Right lobe of liver (tissue), 6 donors: ENCODE measurements around the gene ZCCHC7. TPM values are rescaled to one million over a fixed set of nuclear protein-coding genes. Genes with fewer than 3 reads are reported as not detected.

Experiments
- ATAC-seq, 4 donors: fragments of 200-7000 bp; cut with Tn5 transposase; one replicate each; pipeline ENCODE4 v1.9.1; 2020; ENCODE audit warnings: mild to moderate bottlenecking in 4 of 4, moderate library complexity in 4 of 4
- DNase-seq, 3 donors: peaks; one replicate each; pipeline ENCODE4 v3.0.0-alpha.2; 2020
- H3K27ac ChIP-seq, 3 donors: fragments of 200-600 bp; one replicate each; pipeline ENCODE4 v1.8.0; 2022
- H3K27me3 ChIP-seq, 2 donors: fragments of 200-600 bp; one replicate each; pipeline ENCODE4 v1.8.0; 2022
- H3K36me3 ChIP-seq, 4 donors: fragments of 200-600 bp; sonication (generic) in 1 of 4; one replicate each; pipeline versions ENCODE4 v1.5.1 to v1.8.0; 2017 to 2022; ENCODE audit warnings: control low read depth in 1 of 4
- H3K4me1 ChIP-seq, 4 donors: fragments of 200-600 bp; sonication (generic) in 1 of 4; one replicate each; pipeline versions ENCODE4 v1.5.1 to v1.8.0; 2017 to 2022; ENCODE audit warnings: control low read depth in 1 of 4
- H3K4me3 ChIP-seq, 3 donors: fragments of 200-600 bp; one replicate each; pipeline ENCODE4 v1.8.0; 2022
- H3K9me3 ChIP-seq, 4 donors: fragments of 200-600 bp; sonication (generic) in 1 of 4; one replicate each; pipeline versions ENCODE4 v1.5.1 to v1.8.0; 2017 to 2022; ENCODE audit warnings: control low read depth in 1 of 4
- POLR2A ChIP-seq: fragments of 450-650 bp; IDR thresholded peaks from one replicate; pipeline ENCODE4 v1.6.1; 2017; ENCODE audit warnings: antibody characterized with exemption, mild to moderate bottlenecking
- WGBS: methylation state at CpG from one replicate; pipeline ENCODE4 v1.1.6; 2018; ENCODE audit warnings: low coverage, low lambda C conversion rate; ENCODE audit not compliant: insufficient coverage; ENCODE audit errors: missing lambda C conversion rate; 5-methylcytosine and 5-hydroxymethylcytosine counted together
- intact Hi-C, 2 donors: fragments of 100-400 bp; cut with DNase I; formaldehyde crosslinking; loops; one replicate each; pipeline versions ENCODE4 v1.11.2 to v1.14.1; 2022
- total RNA-seq, 6 experiments: library from RNA; depleted of rRNA in 2 of 6; stranded (reverse); fragments of >200 nt in 2 of 6; fragmentation: NEBNext Ultra II Directional in 3 of 6; extraction: Animal tissue kit (Norgen Biotek cat#: 25700) in 3 of 6; gene quantifications; one replicate each; pipeline versions ENCODE4 v1.1.0 to v1.2.4, GENCODE V29; 2016 to 2023
- TF ChIP-seq, protein P1 (sequence below), 4 donors: fragments of 200-600 bp in 3 of 4; fragments of 450-650 bp in 1 of 4; IDR thresholded peaks; one replicate each; pipeline versions ENCODE4 v1.5.1 to v1.8.0; 2016 to 2022; ENCODE audit warnings: antibody characterized with exemption in 4 of 4, mild to moderate bottlenecking in 2 of 4
- donor health status: DM: no; HTN: yes; CAD: no.
- donor health status: DM: no; HTN: no; CAD: no.
- donor health status: DM: no; HTN: no; CAD: no.
- donor health status: DM: no; HTN: yes; CAD: no.
- donor health status: DM: no; HTN: yes; CAD: no.

Gene ZCCHC7
- total RNA-seq, 6 experiments from 2014 or later: 5.9 to 10.0 (median 7.2) TPM

DNA sequence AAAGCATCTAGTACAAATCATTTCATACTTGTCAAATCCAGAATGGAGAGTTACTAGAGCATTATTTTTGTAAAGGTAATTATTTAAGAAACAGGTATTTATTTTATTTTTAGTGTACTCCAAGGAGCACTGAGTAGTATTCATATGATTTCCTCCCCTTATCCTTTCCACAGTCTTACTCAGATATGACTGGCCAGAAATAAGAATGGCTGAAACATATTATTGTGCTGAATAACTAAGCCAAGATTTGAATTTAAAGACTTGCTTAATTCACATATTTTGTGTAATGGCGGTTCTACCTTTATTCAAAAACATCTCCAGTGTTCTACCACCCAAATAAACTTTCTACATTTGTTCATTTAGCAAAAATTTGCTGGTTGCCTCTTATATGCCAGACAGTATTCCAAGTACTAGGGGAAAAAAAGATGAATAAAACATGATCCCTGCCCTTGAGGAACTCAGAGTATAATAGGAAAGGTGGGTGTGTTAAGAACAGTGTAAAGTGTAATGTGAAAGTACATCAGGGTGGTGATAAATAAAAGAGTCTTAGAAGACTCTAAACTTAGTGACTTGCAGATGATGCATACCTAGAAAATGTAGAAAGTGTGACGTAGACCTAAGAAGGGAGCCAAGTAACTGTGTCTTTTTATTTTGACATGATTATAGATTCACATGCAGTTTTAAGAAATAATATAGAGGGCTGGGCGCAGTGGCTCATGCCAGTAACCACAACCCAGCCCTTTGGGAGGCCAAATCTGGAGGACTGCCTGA is 191.7 kb downstream of the ZCCHC7 start:
- no peak for DNase-seq
- WGBS: 98% methylated on average over 3 of the region's 3 CpGs

DNA sequence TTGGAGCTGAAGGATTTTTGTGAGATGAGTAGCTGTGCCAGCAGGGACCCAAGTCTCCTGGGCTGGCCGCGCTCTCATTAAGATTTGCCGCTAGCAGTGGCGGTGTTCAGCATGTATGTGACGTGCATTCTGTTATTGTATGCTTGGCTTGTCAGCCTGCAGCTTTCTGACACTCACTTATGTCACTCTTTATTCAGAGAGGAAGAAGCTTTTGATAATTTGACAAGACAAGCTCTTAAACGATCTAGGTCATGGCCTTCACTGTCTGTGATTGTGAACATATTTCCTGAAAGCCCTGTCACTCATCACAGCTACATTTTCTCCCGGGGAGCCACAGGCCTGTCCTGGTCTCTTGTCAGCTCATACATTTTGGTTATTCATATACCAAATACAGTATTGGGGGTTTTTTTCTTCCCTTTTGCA is 203.9 kb downstream of the ZCCHC7 start:
- WGBS: 72% methylated on average over 4 of the region's 7 CpGs
- H3K9me3 ChIP-seq: no peaks in the 10 kb centered on the region
- no peaks in the 10 kb centered on the region for H3K27me3 ChIP-seq
- intact Hi-C loops: no loop called here
- TF ChIP-seq, protein P1, sequence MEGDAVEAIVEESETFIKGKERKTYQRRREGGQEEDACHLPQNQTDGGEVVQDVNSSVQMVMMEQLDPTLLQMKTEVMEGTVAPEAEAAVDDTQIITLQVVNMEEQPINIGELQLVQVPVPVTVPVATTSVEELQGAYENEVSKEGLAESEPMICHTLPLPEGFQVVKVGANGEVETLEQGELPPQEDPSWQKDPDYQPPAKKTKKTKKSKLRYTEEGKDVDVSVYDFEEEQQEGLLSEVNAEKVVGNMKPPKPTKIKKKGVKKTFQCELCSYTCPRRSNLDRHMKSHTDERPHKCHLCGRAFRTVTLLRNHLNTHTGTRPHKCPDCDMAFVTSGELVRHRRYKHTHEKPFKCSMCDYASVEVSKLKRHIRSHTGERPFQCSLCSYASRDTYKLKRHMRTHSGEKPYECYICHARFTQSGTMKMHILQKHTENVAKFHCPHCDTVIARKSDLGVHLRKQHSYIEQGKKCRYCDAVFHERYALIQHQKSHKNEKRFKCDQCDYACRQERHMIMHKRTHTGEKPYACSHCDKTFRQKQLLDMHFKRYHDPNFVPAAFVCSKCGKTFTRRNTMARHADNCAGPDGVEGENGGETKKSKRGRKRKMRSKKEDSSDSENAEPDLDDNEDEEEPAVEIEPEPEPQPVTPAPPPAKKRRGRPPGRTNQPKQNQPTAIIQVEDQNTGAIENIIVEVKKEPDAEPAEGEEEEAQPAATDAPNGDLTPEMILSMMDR (IDR thresholded peaks at IDR 0.05): no peak
- TF ChIP-seq POLR2A: no peak
- peaks cover 0 to 18% (median 0%) of the 10 kb centered on the region in 4 donors for H3K4me1 ChIP-seq
- DNase-seq (no peak), ATAC-seq (no peak)
- H3K4me3 ChIP-seq: no peak overlapping the region
- no peaks in the 10 kb centered on the region for H3K36me3 ChIP-seq
- no peak overlapping the region for H3K27ac ChIP-seq

More for the DNA sequence above, 191.7 kb downstream of the ZCCHC7 start:
- Histone ChIP-seq H3K9me3 (no peaks in the 10 kb centered on the region), H3K27ac (no peak overlapping the region), H3K27me3 (no peaks in the 10 kb centered on the region), H3K36me3 (no peaks in the 10 kb centered on the region), H3K4me1 (no peaks in the 10 kb centered on the region), H3K4me3 (no peak overlapping the region)
- no peak for ATAC-seq
- TF ChIP-seq POLR2A: no peak
- TF ChIP-seq, protein P1 (IDR thresholded peaks at IDR 0.05): no peak
- intact Hi-C loops: no loop called here

DNA sequence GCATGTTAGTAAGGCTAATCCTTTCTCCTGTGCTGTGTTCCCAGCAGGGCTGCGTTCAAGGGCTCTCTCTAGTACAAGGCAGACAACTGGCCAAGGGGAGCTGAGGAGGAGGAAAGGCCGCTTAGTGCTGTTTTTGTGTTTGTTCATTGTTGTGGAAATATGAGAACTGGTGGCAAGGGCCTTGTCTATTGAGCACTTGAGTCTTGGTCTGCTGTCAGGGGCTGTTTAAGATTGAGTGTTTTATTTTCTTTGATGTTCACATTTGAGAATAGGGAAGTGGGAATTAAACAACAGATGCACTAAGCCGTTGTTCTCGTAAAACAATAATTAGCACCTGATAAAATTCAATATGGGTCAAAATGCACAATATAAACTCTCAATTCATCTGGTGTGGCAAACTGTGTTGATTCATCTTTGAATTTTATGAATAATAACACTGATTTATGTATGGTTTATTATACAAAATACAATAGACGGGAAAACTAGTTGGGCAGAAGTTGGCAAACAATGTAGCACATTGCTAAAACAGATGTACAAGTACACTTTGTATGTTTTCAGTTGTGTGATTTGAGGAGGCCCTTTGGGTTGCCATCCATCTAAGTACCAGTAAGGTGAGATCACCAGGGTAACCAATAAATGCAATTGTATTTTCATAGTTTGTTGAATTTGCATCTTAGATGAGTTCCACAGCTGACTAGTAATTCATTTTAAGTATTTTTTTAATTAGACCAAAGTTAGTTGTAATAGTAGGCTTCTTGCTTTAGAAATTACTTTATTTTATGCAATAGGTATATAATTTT is 204.5 kb downstream of the ZCCHC7 start:
- ATAC-seq: no peak
- TF ChIP-seq POLR2A: no peak
- TF ChIP-seq, protein P1 (IDR thresholded peaks at IDR 0.05): no peak
- Histone ChIP-seq H3K4me3 (no peak overlapping the region), H3K36me3 (no peaks in the 10 kb centered on the region), H3K27ac (no peak overlapping the region), H3K4me1 (peaks cover 0 to 18% (median 0%) of the 10 kb centered on the region in 4 donors), H3K9me3 (no peaks in the 10 kb centered on the region), H3K27me3 (no peaks in the 10 kb centered on the region)
- DNase-seq: no peak
- intact Hi-C loops: no loop called here
- WGBS: 92% methylated on average over 5 of the region's 5 CpGs

DNA sequence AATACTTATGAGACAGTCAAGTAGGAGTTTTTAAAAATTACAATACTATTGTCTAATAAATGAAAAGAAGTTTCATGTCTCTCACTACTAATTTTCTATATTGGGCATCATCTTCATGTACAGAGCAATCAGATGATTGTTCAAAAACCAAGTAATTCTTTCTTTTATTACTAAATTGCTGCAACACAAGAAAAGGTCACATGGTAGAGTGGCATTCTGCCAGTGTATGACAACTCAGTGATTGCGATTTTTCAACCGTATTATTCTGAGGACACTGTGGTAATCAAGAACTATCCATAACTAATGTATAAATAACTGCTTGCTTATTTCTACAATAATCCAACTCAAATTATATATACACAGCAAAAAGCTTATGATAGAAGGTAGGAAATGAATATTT is 205.4 kb downstream of the ZCCHC7 start:
- 20% methylated on average over 2 of the region's 2 CpGs for WGBS
- no peak for DNase-seq
- intact Hi-C loops: no loop called here
- ATAC-seq: no peak
- Histone ChIP-seq H3K27ac (no peak overlapping the region), H3K36me3 (no peaks in the 10 kb centered on the region), H3K9me3 (no peaks in the 10 kb centered on the region), H3K4me3 (no peak overlapping the region), H3K27me3 (no peaks in the 10 kb centered on the region), H3K4me1 (peaks cover 0 to 18% (median 0%) of the 10 kb centered on the region in 4 donors)
- TF ChIP-seq POLR2A: no peak
- TF ChIP-seq, protein P1 (IDR thresholded peaks at IDR 0.05): no peak
